Neuronal stem cell (in vitro differentiated cells): ENCODE results near the gene TRNP1.

Experiments
- DNase-seq: peaks from one replicate; pipeline ENCODE4 v3.0.0-alpha.2; 2013; ENCODE audit warnings: low spot score
- H2AFZ ChIP-seq: one replicate; pipeline ENCODE4 v1.6.1; 2013; ENCODE audit warnings: mild to moderate bottlenecking, low read length, inconsistent platforms
- H2AK5ac ChIP-seq: 2 replicates; pipeline ENCODE4 v1.6.1; 2013; ENCODE audit warnings: low read depth, mild to moderate bottlenecking, inconsistent platforms, low read length, moderate library complexity, mixed read lengths
- H2BK120ac ChIP-seq: 2 replicates; pipeline ENCODE4 v1.6.1; 2013; ENCODE audit warnings: low read depth, mild to moderate bottlenecking, inconsistent platforms, low read length, moderate library complexity, mixed read lengths
- H2BK12ac ChIP-seq: one replicate; pipeline ENCODE4 v1.6.1; 2013; ENCODE audit warnings: low read length, inconsistent platforms
- H2BK15ac ChIP-seq: 2 replicates; pipeline ENCODE4 v1.6.1; 2013; ENCODE audit warnings: mild to moderate bottlenecking, low read length, inconsistent platforms, mixed read lengths
- H2BK5ac ChIP-seq: one replicate; pipeline ENCODE4 v1.6.1; 2013; ENCODE audit warnings: inconsistent platforms, mild to moderate bottlenecking, low read length, moderate library complexity
- H3K14ac ChIP-seq: one replicate; pipeline ENCODE4 v1.6.1; 2013; ENCODE audit warnings: low read length, inconsistent platforms
- H3K18ac ChIP-seq: 2 replicates; pipeline ENCODE4 v1.6.1; 2013; ENCODE audit warnings: low read length, inconsistent platforms
- H3K23ac ChIP-seq: 2 replicates; pipeline ENCODE4 v1.6.1; 2013; ENCODE audit warnings: low read depth, mild to moderate bottlenecking, mixed read lengths, low read length, inconsistent platforms; ENCODE audit not compliant: poor library complexity
- H3K27ac ChIP-seq: replicated peaks from 3 replicates; pipeline ENCODE4 v1.5.1; 2013; ENCODE audit warnings: low read length, inconsistent platforms
- H3K27me3 ChIP-seq, 3 experiments: 2 replicates each; pipeline ENCODE4 v1.6.1; 2013; ENCODE audit warnings: low read length in 3 of 3, mild to moderate bottlenecking in 2 of 3, inconsistent platforms in 1 of 3, low read depth in 1 of 3, mixed read lengths in 1 of 3, moderate library complexity in 1 of 3; ENCODE audit not compliant: control insufficient read depth in 3 of 3, insufficient read depth in 3 of 3
- H3K36me3 ChIP-seq, 2 donors: replicated peaks in 1 of 2; 2 replicates each; pipeline ENCODE4 v1.6.1; 2013; ENCODE audit warnings: low read length in 2 of 2; ENCODE audit not compliant: control insufficient read depth in 2 of 2, insufficient read depth in 2 of 2
- H3K4ac ChIP-seq: 2 replicates; pipeline ENCODE4 v1.6.1; 2013; ENCODE audit warnings: inconsistent platforms, mild to moderate bottlenecking, low read length, moderate library complexity
- H3K4me1 ChIP-seq, 2 donors: 1 replicate in 1 of 2; 2 replicates in 1 of 2; pipeline ENCODE4 v1.6.1; 2013; ENCODE audit warnings: low read length in 2 of 2, low read depth in 1 of 2; ENCODE audit not compliant: control insufficient read depth in 2 of 2, insufficient read depth in 1 of 2
- H3K4me2 ChIP-seq: one replicate; pipeline ENCODE4 v1.6.1; 2013; ENCODE audit warnings: mild to moderate bottlenecking, low read length, inconsistent platforms; ENCODE audit not compliant: insufficient read depth, poor library complexity, severe bottlenecking
- H3K4me3 ChIP-seq, 2 donors: 2 replicates each; pipeline ENCODE4 v1.5.1; 2013; ENCODE audit warnings: low read length in 2 of 2, mild to moderate bottlenecking in 2 of 2, inconsistent platforms in 1 of 2, moderate library complexity in 1 of 2
- H3K79me1 ChIP-seq: one replicate; pipeline ENCODE4 v1.6.1; 2013; ENCODE audit warnings: low read depth, mild to moderate bottlenecking, inconsistent platforms, low read length, moderate library complexity
- H3K9ac ChIP-seq: one replicate; pipeline ENCODE4 v1.6.1; 2013; ENCODE audit warnings: mild to moderate bottlenecking, low read depth, low read length, inconsistent platforms; ENCODE audit not compliant: poor library complexity
- H3K9me3 ChIP-seq, 2 donors: replicated peaks in 1 of 2; 2 replicates each; pipeline versions ENCODE3 to v1.6.1; 2013; ENCODE audit warnings: low read length in 2 of 2, mild to moderate bottlenecking in 2 of 2, inconsistent platforms in 1 of 2, low read depth in 1 of 2, mixed read lengths in 1 of 2, moderate library complexity in 1 of 2; ENCODE audit not compliant: control insufficient read depth in 2 of 2, insufficient read depth in 1 of 2
- H4K8ac ChIP-seq: one replicate; pipeline ENCODE4 v1.6.1; 2013; ENCODE audit warnings: low read depth, mild to moderate bottlenecking, inconsistent platforms, low read length, moderate library complexity
- H4K91ac ChIP-seq: one replicate; pipeline ENCODE4 v1.6.1; 2013; ENCODE audit warnings: low read length, low read depth, mild to moderate bottlenecking, inconsistent platforms; ENCODE audit not compliant: poor library complexity
- WGBS, 2 donors: extraction: QIAGEN DNeasy Blood & Tissue Kit; methylation state at CpG; one replicate each; pipeline ENCODE4 v1.1.7; 2013; ENCODE audit warnings: missing lambda C conversion rate in 2 of 2, mixed read lengths in 1 of 2; ENCODE audit not compliant: insufficient read length in 2 of 2, insufficient replicate concordance in 1 of 2; ENCODE audit errors: extremely low coverage in 2 of 2; 5-methylcytosine and 5-hydroxymethylcytosine counted together

Gene TRNP1

DNA sequence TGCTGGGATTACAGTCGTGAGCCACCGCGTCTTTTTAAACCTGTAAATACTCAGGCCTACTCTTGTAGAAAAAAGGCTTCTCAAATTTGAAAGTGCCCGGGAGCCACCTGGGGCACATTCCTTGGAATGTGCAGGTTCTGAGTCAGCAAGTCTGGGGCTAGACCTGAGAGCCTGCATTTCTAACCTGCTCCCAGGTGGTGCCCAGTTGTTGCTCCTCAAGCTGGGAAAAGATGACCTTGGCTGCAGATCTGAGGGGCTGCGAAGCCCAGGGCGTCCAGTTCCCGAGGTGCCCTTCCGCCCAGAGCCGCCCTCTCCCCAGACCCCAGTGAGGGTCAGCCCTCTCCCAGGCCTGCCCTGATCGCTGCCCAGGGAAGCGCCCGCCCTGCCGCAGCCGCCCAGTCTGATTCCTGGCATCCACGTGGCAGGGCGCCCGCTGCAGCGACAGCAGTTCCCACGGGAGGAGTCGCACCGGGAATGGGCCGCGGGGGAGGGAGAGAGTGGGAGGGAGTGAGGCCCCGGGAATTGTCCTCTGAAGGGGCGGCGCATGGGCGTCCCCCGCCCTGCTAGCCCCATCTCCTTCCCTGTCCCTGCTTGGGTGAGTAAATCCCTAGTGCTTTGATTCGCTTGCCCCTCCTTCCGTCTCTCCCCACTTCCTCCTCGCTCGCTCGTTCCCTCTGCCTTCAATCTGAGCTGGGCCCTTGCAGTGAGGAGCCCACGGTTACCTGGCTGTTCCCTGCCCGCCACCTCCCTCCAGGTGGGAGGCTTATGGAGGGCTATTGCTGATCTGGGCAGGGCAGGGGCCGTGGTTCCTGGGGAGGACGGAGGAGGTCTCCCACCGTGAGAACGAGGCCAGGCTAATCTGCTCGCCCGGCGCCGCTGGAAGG is 38.0 kb downstream of the TRNP1 start:
- peak overlapping the region in 1 of 2 donors; percentile 66 for H3K4me3 ChIP-seq
- H3K9me3 ChIP-seq: no peaks in the 10 kb centered on the region
- H3K18ac ChIP-seq: peak overlapping the region; percentile 87
- H3K27ac ChIP-seq: no peak overlapping the region
- no peaks in the 10 kb centered on the region for H3K36me3 ChIP-seq
- peak overlapping the region; percentile 50 for H3K4me2 ChIP-seq
- no peak overlapping the region for H3K4ac ChIP-seq
- H2BK15ac ChIP-seq: no peak overlapping the region
- H3K79me1 ChIP-seq: no peaks in the 10 kb centered on the region
- H4K91ac ChIP-seq: no peak overlapping the region
- no peaks in the 10 kb centered on the region for H3K27me3 ChIP-seq
- H2AFZ ChIP-seq: peak overlapping the region; percentile 59
- H4K8ac ChIP-seq: no peak overlapping the region
- H3K14ac ChIP-seq: no peak overlapping the region
- H2AK5ac ChIP-seq: no peak overlapping the region
- peak overlapping the region; percentile 15 for H3K23ac ChIP-seq
- H3K4me1 ChIP-seq: peaks cover 12 to 13% of the 10 kb centered on the region in 2 donors
- no CpG with 5 or more reads among the region's 43 CpGs for WGBS, 2 donors
- no peak overlapping the region for H2BK120ac ChIP-seq
- DNase-seq: no peak
- peak overlapping the region; percentile 36 for H2BK12ac ChIP-seq
- peak overlapping the region; percentile 61 for H3K9ac ChIP-seq
- H2BK5ac ChIP-seq: peak overlapping the region; percentile 33

DNA sequence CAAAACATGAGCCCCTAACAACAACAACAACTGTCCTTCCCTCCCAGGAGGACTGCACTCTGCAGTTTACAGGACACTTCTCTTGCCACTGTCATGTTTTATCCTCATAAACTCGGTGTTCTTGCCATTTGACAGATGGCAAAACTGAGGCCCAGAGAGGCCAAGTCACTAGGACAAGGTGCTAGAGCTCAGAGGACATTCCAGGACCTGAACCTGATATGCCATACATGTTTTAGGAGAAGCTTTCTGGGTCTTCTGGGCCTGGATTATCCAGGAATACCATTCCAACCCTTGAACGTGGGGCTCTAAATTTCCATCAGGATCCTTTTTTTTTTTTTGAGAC is 38.6 kb downstream of the TRNP1 start:
- Histone ChIP-seq H3K36me3 (no peaks in the 10 kb centered on the region), H3K14ac (no peak overlapping the region), H3K4ac (no peak overlapping the region), H2AK5ac (no peak overlapping the region), H3K27ac (no peak overlapping the region), H4K91ac (no peak overlapping the region), H2BK5ac (no peak overlapping the region), H3K79me1 (no peaks in the 10 kb centered on the region), H2BK120ac (no peak overlapping the region), H3K23ac (no peak overlapping the region), H3K4me3 (no peak overlapping the region), H3K4me2 (peak overlapping the region; percentile 50), H2BK12ac (peak overlapping the region; percentile 36), H3K18ac (peak overlapping the region; percentile 66), H3K4me1 (peaks cover 9 to 13% of the 10 kb centered on the region in 2 donors), H3K27me3 (no peaks in the 10 kb centered on the region), H2AFZ (no peak overlapping the region), H3K9ac (no peak overlapping the region), H4K8ac (no peak overlapping the region), H3K9me3 (no peaks in the 10 kb centered on the region), H2BK15ac (no peak overlapping the region)
- no CpG with 5 or more reads among the region's 2 CpGs for WGBS, 2 donors
- no peak for DNase-seq

DNA sequence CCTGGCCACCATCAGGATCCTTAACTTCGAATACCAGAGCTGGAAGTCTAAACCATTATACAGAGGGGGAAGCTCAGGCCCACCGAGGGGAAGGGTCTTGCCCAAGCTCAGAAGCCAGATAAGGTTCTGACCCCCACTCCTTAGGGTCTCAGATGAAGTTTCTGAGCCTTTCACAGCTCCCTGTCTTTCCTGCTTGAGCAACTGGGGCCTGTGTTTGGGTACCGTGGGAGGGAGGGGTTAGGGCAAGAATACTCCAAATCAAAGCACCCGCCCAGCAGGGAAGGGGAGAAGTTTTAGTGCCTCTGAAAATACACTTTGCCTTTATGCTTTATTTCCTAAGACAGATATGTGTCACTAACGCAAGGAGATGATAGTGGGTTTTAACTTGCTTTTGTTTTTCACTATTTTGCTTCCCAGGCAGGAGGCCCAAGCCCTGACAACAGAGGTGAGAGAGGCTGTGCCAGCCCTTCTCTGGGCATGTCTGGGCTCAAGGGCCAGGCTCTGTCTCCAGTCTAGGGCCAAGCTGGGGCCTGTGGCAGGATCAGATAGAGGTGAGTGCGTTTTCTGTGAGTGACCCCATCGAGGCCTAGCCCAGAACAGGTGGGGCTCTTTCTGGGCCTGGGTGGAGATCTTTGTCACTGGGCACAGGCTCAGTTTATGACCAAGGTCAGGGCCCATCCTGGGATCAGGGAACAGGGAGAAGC is 39.7 kb downstream of the TRNP1 start:
- H4K91ac ChIP-seq: no peak overlapping the region
- H3K4me2 ChIP-seq: no peak overlapping the region
- peaks cover 2 to 7% of the 10 kb centered on the region in 2 donors for H3K4me1 ChIP-seq
- H3K4me3 ChIP-seq: no peak overlapping the region
- no peak overlapping the region for H2AK5ac ChIP-seq
- no peak overlapping the region for H2BK12ac ChIP-seq
- no peak overlapping the region for H3K14ac ChIP-seq
- H3K27me3 ChIP-seq: no peaks in the 10 kb centered on the region
- no peak overlapping the region for H3K23ac ChIP-seq
- no peaks in the 10 kb centered on the region for H3K9me3 ChIP-seq
- H2BK5ac ChIP-seq: no peak overlapping the region
- no peak overlapping the region for H3K4ac ChIP-seq
- H3K9ac ChIP-seq: no peak overlapping the region
- no CpG with 5 or more reads among the region's 7 CpGs for WGBS, 2 donors
- no peak for DNase-seq
- H3K27ac ChIP-seq: no peak overlapping the region
- no peaks in the 10 kb centered on the region for H3K36me3 ChIP-seq
- H2BK15ac ChIP-seq: no peak overlapping the region
- H3K79me1 ChIP-seq: no peaks in the 10 kb centered on the region
- H2AFZ ChIP-seq: peak overlapping the region; percentile 60
- H3K18ac ChIP-seq: no peak overlapping the region
- H2BK120ac ChIP-seq: no peak overlapping the region
- H4K8ac ChIP-seq: no peak overlapping the region

DNA sequence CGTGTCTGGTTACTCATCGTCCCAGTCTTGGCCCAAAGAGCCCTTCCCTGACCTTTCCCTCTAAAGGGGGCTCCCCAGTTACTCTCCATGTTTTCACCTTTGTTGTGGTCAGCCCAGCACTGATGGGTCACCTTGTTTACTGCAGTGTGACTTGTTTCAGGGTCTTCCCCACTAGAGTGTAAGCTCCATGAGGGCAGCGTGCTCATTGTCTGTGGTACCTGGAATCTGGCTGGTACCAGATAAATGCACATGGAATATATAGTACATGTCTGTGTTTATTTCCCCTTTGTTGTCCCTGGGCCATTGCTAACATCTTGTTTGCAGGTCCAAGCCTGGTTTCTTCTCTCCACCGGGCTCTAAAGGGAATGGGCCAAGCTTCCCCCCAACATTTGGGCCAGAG is 41.9 kb downstream of the TRNP1 start:
- no peak overlapping the region for H3K23ac ChIP-seq
- peak overlapping the region; percentile 13 for H2AK5ac ChIP-seq
- no peaks in the 10 kb centered on the region for H3K9me3 ChIP-seq
- H2BK12ac ChIP-seq: no peak overlapping the region
- H3K14ac ChIP-seq: no peak overlapping the region
- H3K4ac ChIP-seq: no peak overlapping the region
- H3K27ac ChIP-seq: no peak overlapping the region
- DNase-seq: no peak
- peak overlapping the region; percentile 11 for H2BK120ac ChIP-seq
- no peak overlapping the region for H3K4me2 ChIP-seq
- H2BK5ac ChIP-seq: no peak overlapping the region
- H3K27me3 ChIP-seq: peaks cover 0 to 6% (median 0%) of the 10 kb centered on the region in 3 experiments
- H3K79me1 ChIP-seq: no peaks in the 10 kb centered on the region
- H2BK15ac ChIP-seq: peak overlapping the region; percentile 15
- H3K18ac ChIP-seq: no peak overlapping the region
- no peaks in the 10 kb centered on the region for H3K36me3 ChIP-seq
- WGBS, 2 donors: no CpG with 5 or more reads among the region's 4 CpGs
- no peak overlapping the region for H3K4me3 ChIP-seq
- H4K8ac ChIP-seq: no peak overlapping the region
- no peak overlapping the region for H4K91ac ChIP-seq
- H2AFZ ChIP-seq: no peak overlapping the region
- H3K9ac ChIP-seq: no peak overlapping the region
- H3K4me1 ChIP-seq: peaks cover 6 to 8% of the 10 kb centered on the region in 2 donors
